ENCODE measurements around the gene STUB1. TPM values are rescaled to one million over a fixed set of nuclear protein-coding genes. Genes with fewer than 3 reads are reported as not detected.

Gene STUB1
- total and polyA plus RNA-seq, 12 donors, result 121 to 339 (median 190) TPM

- no peaks in the 10 kb centered on the region for H3K9me3 ChIP-seq (replicated peaks in 1 of 3)
- H3K27ac ChIP-seq, result no peak overlapping the region
- intact Hi-C loops (cut with DNase I), result no loop called here
- WGBS, 4 donors, result 74 to 85% (median 78%) methylated on average over 15 to 19 of the region's 19 CpGs
- H3K36me3 ChIP-seq (replicated peaks in 1 of 2), result no peaks in the 10 kb centered on the region
- no peak for TF ChIP-seq CTCF (IDR thresholded peaks at IDR 0.05)
- TF ChIP-seq POLR2A (IDR thresholded peaks at IDR 0.05), result no peak
- H3K4me1 ChIP-seq (replicated peaks in 1 of 2), result peaks cover 4 to 8% of the 10 kb centered on the region in 2 donors
- DNase-seq, result no peak
- H3K4me3 ChIP-seq, result no peak overlapping the region
- H3K27me3 ChIP-seq, result peaks cover 67% of the 10 kb centered on the region
These were observed 22.1 kb downstream of the STUB1 start for GRCh38 chr16:702341-702740.

GRCh38 chr16:703406-703805 is 23.2 kb downstream of the STUB1 start:
- Histone ChIP-seq H3K27me3 (peaks cover 66% of the 10 kb centered on the region), H3K27ac (no peak overlapping the region), H3K4me3 (no peak overlapping the region), H3K9me3 (replicated peaks in 1 of 3) (no peaks in the 10 kb centered on the region), H3K36me3 (replicated peaks in 1 of 2) (no peaks in the 10 kb centered on the region), H3K4me1 (replicated peaks in 1 of 2) (peaks cover 4 to 8% of the 10 kb centered on the region in 2 donors)
- no peak for DNase-seq
- TF ChIP-seq CTCF (IDR thresholded peaks at IDR 0.05) (no peak), POLR2A (IDR thresholded peaks at IDR 0.05) (no peak)
- intact Hi-C loops (cut with DNase I), result no loop called here
- 63 to 78% (median 73%) methylated on average over 2 to 12 of the region's 12 CpGs for WGBS, 4 donors

GRCh38 chr16:704047-704446 is 23.8 kb downstream of the STUB1 start:
- no peaks in the 10 kb centered on the region for H3K9me3 ChIP-seq (replicated peaks in 1 of 3)
- no peak for DNase-seq
- WGBS, 4 donors, result 59 to 80% (median 70%) methylated on average over 3 to 7 of the region's 7 CpGs
- TF ChIP-seq CTCF (IDR thresholded peaks at IDR 0.05), result no peak
- TF ChIP-seq POLR2A (IDR thresholded peaks at IDR 0.05), result no peak
- H3K4me1 ChIP-seq (replicated peaks in 1 of 2), result peaks cover 4 to 8% of the 10 kb centered on the region in 2 donors
- H3K36me3 ChIP-seq (replicated peaks in 1 of 2), result no peaks in the 10 kb centered on the region
- intact Hi-C loops (cut with DNase I), result no loop called here
- H3K4me3 ChIP-seq, result no peak overlapping the region
- peaks cover 67% of the 10 kb centered on the region for H3K27me3 ChIP-seq
- H3K27ac ChIP-seq, result no peak overlapping the region

- intact Hi-C loops (cut with DNase I), result loop anchor here in 1 of 2 donors (5.0 kb wide), 1 partner anchor 78 kb away; no protein-coding TSS in a partner anchor
- TF ChIP-seq POLR2A (IDR thresholded peaks at IDR 0.05), result no peak
- TF ChIP-seq CTCF (IDR thresholded peaks at IDR 0.05), result no peak
- Histone ChIP-seq H3K4me1 (replicated peaks in 1 of 2) (peaks cover 4 to 8% of the 10 kb centered on the region in 2 donors), H3K9me3 (replicated peaks in 1 of 3) (no peaks in the 10 kb centered on the region), H3K36me3 (replicated peaks in 1 of 2) (no peaks in the 10 kb centered on the region), H3K4me3 (no peak overlapping the region), H3K27ac (peak overlapping the region in 1 of 5 donors; percentile 52), H3K27me3 (peaks cover 69% of the 10 kb centered on the region)
- 9 to 31% (median 10%) methylated on average over 5 to 50 of the region's 50 CpGs for WGBS, 4 donors
- no peak for DNase-seq
These were observed 24.6 kb downstream of the STUB1 start for GRCh38 chr16:704552-705380.

Measured in adrenal gland (tissue), 12 donors.